Neural progenitor cell (in vitro differentiated cells): ENCODE results near the gene STAM2. TPM values are rescaled to one million over a fixed set of nuclear protein-coding genes. Genes with fewer than 3 reads are reported as not detected.

Experiments
- DNase-seq: peaks from one replicate; pipeline ENCODE4 v3.0.0-alpha.2; 2016; ENCODE audit warnings: low spot score
- H2AFZ ChIP-seq: fragments of 200-600 bp; sonication (generic); replicated peaks from 2 replicates; pipeline ENCODE4 v1.6.1; 2016; ENCODE audit warnings: antibody characterized with exemption
- H3F3A ChIP-seq: fragments of 200-600 bp; sonication (generic); 2 replicates; pipeline ENCODE4 v1.6.1; 2016; ENCODE audit warnings: antibody characterized with exemption, low read depth
- H3K27ac ChIP-seq: fragments of 200-600 bp; sonication (generic); 2 replicates; pipeline ENCODE4 v1.5.1; 2016; ENCODE audit warnings: mild to moderate bottlenecking
- H3K27me3 ChIP-seq: fragments of 200-600 bp; sonication (generic); 2 replicates; pipeline ENCODE4 v1.6.1; 2016; ENCODE audit warnings: mild to moderate bottlenecking, moderate library complexity
- H3K36me3 ChIP-seq: fragments of 200-600 bp; sonication (generic); 2 replicates; pipeline ENCODE4 v1.5.1; 2016
- H3K4me1 ChIP-seq: fragments of 200-600 bp; sonication (generic); 2 replicates; pipeline ENCODE4 v1.6.1; 2016; ENCODE audit warnings: mixed run types
- H3K4me2 ChIP-seq: fragments of 200-600 bp; sonication (generic); 2 replicates; pipeline ENCODE4 v1.6.1; 2016
- H3K4me3 ChIP-seq: fragments of 200-600 bp; sonication (generic); 2 replicates; pipeline ENCODE4 v1.5.1; 2016
- H3K79me2 ChIP-seq: fragments of 200-600 bp; sonication (generic); 2 replicates; pipeline ENCODE4 v1.6.1; 2016; ENCODE audit warnings: low read depth
- H3K9ac ChIP-seq: fragments of 200-600 bp; sonication (generic); 2 replicates; pipeline ENCODE4 v1.6.1; 2016
- H3K9me3 ChIP-seq: fragments of 200-600 bp; sonication (generic); 2 replicates; pipeline ENCODE4 v1.5.1; 2016; ENCODE audit warnings: low read depth
- H4K20me1 ChIP-seq: fragments of 200-600 bp; sonication (generic); 2 replicates; pipeline ENCODE4 v1.6.1; 2016; ENCODE audit warnings: low read depth
- H3K27ac Mint-ChIP-seq: 3 replicates; pipeline ENCODE4 v1.8.0; 2021; ENCODE audit warnings: mixed read lengths
- H3K27me3 Mint-ChIP-seq: 2 replicates; pipeline ENCODE4 v1.8.0; 2022; ENCODE audit warnings: low read depth, mild to moderate bottlenecking, inconsistent platforms, moderate library complexity, mixed read lengths; ENCODE audit not compliant: insufficient read depth
- H3K36me3 Mint-ChIP-seq: 3 replicates; pipeline ENCODE4 v1.8.0; 2021; ENCODE audit warnings: mixed read lengths
- H3K4me1 Mint-ChIP-seq: 3 replicates; pipeline ENCODE4 v1.8.0; 2021; ENCODE audit warnings: mixed read lengths
- H3K4me3 Mint-ChIP-seq: 3 replicates; pipeline ENCODE4 v1.8.0; 2021; ENCODE audit warnings: mild to moderate bottlenecking, moderate library complexity, mixed read lengths
- H3K9me3 Mint-ChIP-seq: 3 replicates; pipeline ENCODE4 v1.8.0; 2020; ENCODE audit warnings: mixed read lengths
- CTCF ChIP-seq: fragments of 200-600 bp; sonication (generic); IDR thresholded peaks from 2 replicates; pipeline ENCODE4 v1.5.1; 2017; ENCODE audit warnings: antibody characterized with exemption, mild to moderate bottlenecking
- EZH2 ChIP-seq: fragments of 200-600 bp; sonication (generic); IDR thresholded peaks from 2 replicates; pipeline ENCODE4 v1.6.1; 2017; ENCODE audit warnings: antibody characterized with exemption, mild to moderate bottlenecking, moderate library complexity
- EZH2phosphoT487 ChIP-seq: fragments of 200-600 bp; sonication (generic); IDR thresholded peaks from 2 replicates; pipeline ENCODE4 v1.6.1; 2017; ENCODE audit warnings: antibody characterized with exemption
- total RNA-seq: library from RNA; depleted of rRNA; stranded (reverse); fragments of >200 nt; gene quantifications from 2 replicates; pipeline ENCODE4 v1.2.3, GENCODE V29; 2015; ENCODE audit warnings: low replicate concordance

STAM2 gene
- total RNA-seq, 1 donor from 2014 or later: 16.8 TPM

- no peaks in the 10 kb centered on the region for H3K4me1 ChIP-seq
- no peaks in the 10 kb centered on the region for H3K27me3 ChIP-seq
- no peak overlapping the region for H3K27ac ChIP-seq
- Mint-ChIP-seq H3K36me3 (no peaks in the 10 kb centered on the region), H3K4me1 (no peaks in the 10 kb centered on the region), H3K27me3 (peaks cover 2% of the 10 kb centered on the region), H3K9me3 (no peaks in the 10 kb centered on the region), H3K27ac (no peak overlapping the region), H3K4me3 (no peak overlapping the region)
- no peaks in the 10 kb centered on the region for H4K20me1 ChIP-seq
- H3K9ac ChIP-seq: no peak overlapping the region
- H3K9me3 ChIP-seq: no peaks in the 10 kb centered on the region
- DNase-seq: no peak
- H3K4me2 ChIP-seq: no peak overlapping the region
- no peaks in the 10 kb centered on the region for H3K79me2 ChIP-seq
- TF ChIP-seq CTCF: no peak
- TF ChIP-seq EZH2phosphoT487: no peak
- TF ChIP-seq EZH2: no peak
- no peak overlapping the region for H2AFZ ChIP-seq
- H3K36me3 ChIP-seq: no peaks in the 10 kb centered on the region
- H3F3A ChIP-seq: no peaks in the 10 kb centered on the region
- no peak overlapping the region for H3K4me3 ChIP-seq
Observed at GRCh38 chr2:152078662-152079061, 96.9 kb downstream of the STAM2 start.

- no peaks in the 10 kb centered on the region for H3K4me1 ChIP-seq
- H3K27me3 Mint-ChIP-seq: peaks cover 2% of the 10 kb centered on the region
- H3K4me3 ChIP-seq: no peak overlapping the region
- no peak overlapping the region for H3K4me2 ChIP-seq
- H4K20me1 ChIP-seq: no peaks in the 10 kb centered on the region
- no peak overlapping the region for H3K27ac Mint-ChIP-seq
- DNase-seq: no peak
- H3K4me3 Mint-ChIP-seq: no peak overlapping the region
- no peaks in the 10 kb centered on the region for H3K27me3 ChIP-seq
- H2AFZ ChIP-seq: no peak overlapping the region
- no peak overlapping the region for H3K9ac ChIP-seq
- no peaks in the 10 kb centered on the region for H3K9me3 ChIP-seq
- no peaks in the 10 kb centered on the region for H3K36me3 ChIP-seq
- H3K36me3 Mint-ChIP-seq: no peaks in the 10 kb centered on the region
- H3K9me3 Mint-ChIP-seq: no peaks in the 10 kb centered on the region
- no peak overlapping the region for H3K27ac ChIP-seq
- no peaks in the 10 kb centered on the region for H3K79me2 ChIP-seq
- no peaks in the 10 kb centered on the region for H3K4me1 Mint-ChIP-seq
- TF ChIP-seq EZH2phosphoT487: no peak
- TF ChIP-seq EZH2: no peak
- TF ChIP-seq CTCF: no peak
- no peaks in the 10 kb centered on the region for H3F3A ChIP-seq
Observed at GRCh38 chr2:152078023-152078422, 97.5 kb downstream of the STAM2 start.

- Histone ChIP-seq H3K36me3 (no peaks in the 10 kb centered on the region), H3K79me2 (no peaks in the 10 kb centered on the region), H3K27me3 (no peaks in the 10 kb centered on the region), H3K4me2 (no peak overlapping the region), H4K20me1 (no peaks in the 10 kb centered on the region), H2AFZ (no peak overlapping the region), H3K9ac (no peak overlapping the region), H3K9me3 (no peaks in the 10 kb centered on the region), H3K4me3 (no peak overlapping the region), H3K4me1 (no peaks in the 10 kb centered on the region), H3K27ac (no peak overlapping the region), H3F3A (no peaks in the 10 kb centered on the region)
- H3K27ac Mint-ChIP-seq: no peak overlapping the region
- H3K27me3 Mint-ChIP-seq: peaks cover 2% of the 10 kb centered on the region
- no peak for DNase-seq
- H3K4me1 Mint-ChIP-seq: no peaks in the 10 kb centered on the region
- no peaks in the 10 kb centered on the region for H3K36me3 Mint-ChIP-seq
- no peaks in the 10 kb centered on the region for H3K9me3 Mint-ChIP-seq
- TF ChIP-seq EZH2: no peak
- TF ChIP-seq CTCF: no peak
- TF ChIP-seq EZH2phosphoT487: no peak
- no peak overlapping the region for H3K4me3 Mint-ChIP-seq
Observed at GRCh38 chr2:152075461-152076050, 100.0 kb downstream of the STAM2 start.
